ENCODE measurements around the gene RNFT2. TPM values are rescaled to one million over a fixed set of nuclear protein-coding genes. Genes with fewer than 3 reads are reported as not detected.

Gene RNFT2
- total RNA-seq, 2 donors from 2014 or later: 14.9 to 25.5 TPM

DNA sequence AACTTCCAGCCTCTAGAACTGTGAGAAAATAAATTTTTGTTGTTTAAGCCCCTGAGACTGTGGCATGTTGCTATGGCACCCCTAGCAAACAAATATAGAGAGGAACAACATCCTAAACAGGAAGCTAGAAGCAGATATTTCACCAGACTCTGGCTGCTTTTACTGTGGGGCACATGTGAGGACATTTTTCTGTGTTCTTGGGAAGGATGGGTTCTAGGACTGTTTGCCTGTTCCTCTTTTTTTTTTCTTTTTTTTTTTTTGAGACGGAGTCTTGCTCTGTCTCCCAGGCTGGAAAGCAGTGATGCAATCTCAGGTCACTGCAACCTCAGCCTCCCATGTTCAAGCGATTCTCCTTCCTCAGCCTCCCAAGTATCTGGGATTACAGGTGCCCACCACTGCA, 147.4 kb downstream of the RNFT2 start:
- no peak for DNase-seq (ENCODE audit: low spot score in 2 of 2)
- peaks cover 0 to 7% of the 10 kb centered on the region in 2 donors for H3K9me3 Mint-ChIP-seq
- H3K27ac Mint-ChIP-seq: no peak overlapping the region
- ATAC-seq: no peak
- peaks cover 0 to 8% of the 10 kb centered on the region in 2 donors for H3K36me3 Mint-ChIP-seq

DNA sequence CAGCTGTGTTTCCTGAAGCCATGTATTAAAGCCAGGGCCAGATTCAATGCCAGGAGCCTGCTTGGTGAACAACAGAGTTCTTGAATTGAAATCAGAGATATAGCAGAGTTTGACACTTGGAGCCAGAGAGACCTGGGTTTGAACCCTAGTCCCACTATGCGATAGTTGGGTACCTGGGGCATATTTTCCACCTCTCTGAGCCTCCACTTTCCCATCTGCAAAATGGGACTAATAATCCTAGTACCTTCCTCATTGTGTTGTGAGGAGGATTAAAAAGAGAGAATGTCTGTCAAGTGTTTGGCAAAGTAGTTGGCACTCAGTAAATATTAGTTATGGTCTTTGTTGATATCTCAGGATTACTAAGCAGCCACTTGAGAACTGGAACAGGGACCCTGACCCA, 149.1 kb downstream of the RNFT2 start:
- no peaks in the 10 kb centered on the region for H3K36me3 Mint-ChIP-seq
- H3K9me3 Mint-ChIP-seq: peaks cover 0 to 10% of the 10 kb centered on the region in 2 donors
- H3K27ac Mint-ChIP-seq: no peak overlapping the region

DNA sequence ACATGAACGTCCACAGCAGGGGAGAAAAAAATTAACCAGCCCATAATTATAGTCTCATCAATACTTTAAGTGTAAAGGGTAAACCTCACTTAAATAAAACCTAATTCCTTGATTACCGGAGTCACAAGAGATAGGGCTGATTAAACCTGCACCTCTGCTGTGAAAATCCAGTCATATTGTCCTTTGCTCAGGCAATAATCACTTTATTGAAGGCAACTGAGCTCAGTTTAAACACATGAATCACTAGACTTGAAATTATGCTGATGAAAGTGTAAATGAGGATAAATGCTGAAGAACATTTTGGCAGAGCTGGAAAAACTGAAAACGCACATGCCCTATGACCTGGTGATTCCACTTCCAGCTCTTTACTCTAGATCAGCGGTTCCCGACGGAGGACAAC, 149.8 kb downstream of the RNFT2 start:
- Mint-ChIP-seq H3K9me3 (peaks cover 0 to 10% of the 10 kb centered on the region in 2 donors), H3K27ac (no peak overlapping the region), H3K36me3 (no peaks in the 10 kb centered on the region)
- ATAC-seq (no peak), DNase-seq (ENCODE audit: low spot score in 2 of 2) (no peak)

More for the DNA sequence above, 149.1 kb downstream of the RNFT2 start:
- no peak for DNase-seq (ENCODE audit: low spot score in 2 of 2)
- ATAC-seq: no peak

DNA sequence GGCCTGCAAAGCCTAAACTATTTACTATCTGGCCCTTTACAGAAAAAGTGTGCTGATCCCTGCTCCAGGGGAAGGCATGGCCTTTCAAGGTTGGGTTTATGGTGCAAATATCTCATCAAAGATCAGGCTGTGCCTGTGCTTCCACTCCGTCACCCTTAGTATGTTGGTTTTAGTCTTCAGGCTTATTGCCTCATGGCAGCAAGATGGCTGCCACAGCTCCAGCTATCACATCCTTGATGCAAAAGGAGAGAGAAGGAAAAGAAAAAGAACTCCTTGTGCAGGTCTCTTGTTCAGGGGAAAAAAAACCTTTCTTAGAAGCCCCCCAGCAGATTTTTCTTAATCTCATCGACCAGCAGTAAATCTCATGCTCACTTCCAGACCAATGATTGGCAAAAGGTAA, 152.2 kb downstream of the RNFT2 start:
- H3K9me3 Mint-ChIP-seq: peaks cover 0 to 10% of the 10 kb centered on the region in 2 donors
- no peaks in the 10 kb centered on the region for H3K36me3 Mint-ChIP-seq
- ATAC-seq: no peak
- no peak for DNase-seq (ENCODE audit: low spot score in 2 of 2)
- H3K27ac Mint-ChIP-seq: no peak overlapping the region

DNA sequence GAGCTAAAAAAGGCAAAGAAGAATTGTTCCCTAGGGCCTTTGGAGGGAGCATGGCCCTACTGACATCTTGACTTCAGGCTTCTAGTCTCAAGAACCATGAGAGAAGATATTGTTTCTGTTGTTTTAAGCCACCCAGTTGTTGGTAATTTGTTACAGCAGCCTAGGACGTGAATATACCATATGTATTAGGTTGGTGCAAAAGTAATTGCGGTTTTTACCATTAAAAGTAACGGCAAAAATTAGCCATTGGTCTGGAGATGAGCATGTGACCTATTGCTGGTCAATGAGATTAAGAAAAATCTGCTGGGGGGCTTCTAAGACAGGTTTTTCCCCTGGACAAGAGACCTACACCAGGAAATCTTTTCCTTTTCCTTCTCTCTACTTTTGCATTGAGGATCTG, 152.9 kb downstream of the RNFT2 start:
- Mint-ChIP-seq H3K27ac (no peak overlapping the region), H3K9me3 (peaks cover 0 to 10% of the 10 kb centered on the region in 2 donors), H3K36me3 (no peaks in the 10 kb centered on the region)
- no peak for ATAC-seq
- no peak for DNase-seq (ENCODE audit: low spot score in 2 of 2)

DNA sequence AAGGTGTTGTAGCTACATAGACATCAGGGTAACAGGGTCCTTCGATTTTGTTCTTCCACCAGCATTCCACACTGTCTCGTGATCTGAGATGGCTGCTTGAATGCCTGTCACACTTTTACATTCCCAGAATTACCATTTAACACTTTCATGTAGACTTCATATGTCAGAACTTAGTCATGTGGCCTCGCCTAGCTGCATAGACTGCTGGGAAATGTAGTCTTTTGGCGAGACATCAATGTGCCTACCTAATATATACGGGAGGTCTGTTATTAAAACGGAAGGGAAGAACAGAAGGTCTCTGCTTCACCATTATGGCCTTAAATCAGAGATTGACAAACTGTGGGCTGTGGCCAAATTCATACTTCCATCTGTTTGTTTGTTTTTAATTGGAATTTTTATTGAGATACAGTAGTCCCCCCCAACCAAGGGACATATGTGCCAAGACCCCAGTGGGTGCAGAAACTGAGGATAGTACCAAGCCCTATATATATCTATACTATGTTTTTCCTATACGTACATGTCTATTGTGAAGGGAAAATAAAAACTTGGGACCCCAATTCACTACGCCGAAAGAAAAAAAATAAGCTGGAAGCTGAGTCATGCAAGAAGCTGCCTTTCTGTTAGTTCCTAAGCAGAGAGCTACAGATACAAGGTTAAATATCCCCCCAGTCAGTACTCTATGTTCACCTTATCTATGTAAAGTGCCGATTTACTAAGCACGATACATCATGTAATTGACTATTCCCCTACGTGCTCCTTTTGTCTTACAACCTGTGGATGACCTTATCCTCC, 154.4 kb downstream of the RNFT2 start:
- Mint-ChIP-seq H3K36me3 (no peaks in the 10 kb centered on the region), H3K9me3 (peaks cover 0 to 10% of the 10 kb centered on the region in 2 donors), H3K27ac (no peak overlapping the region)
- ATAC-seq (no peak), DNase-seq (ENCODE audit: low spot score in 2 of 2) (no peak)

DNA sequence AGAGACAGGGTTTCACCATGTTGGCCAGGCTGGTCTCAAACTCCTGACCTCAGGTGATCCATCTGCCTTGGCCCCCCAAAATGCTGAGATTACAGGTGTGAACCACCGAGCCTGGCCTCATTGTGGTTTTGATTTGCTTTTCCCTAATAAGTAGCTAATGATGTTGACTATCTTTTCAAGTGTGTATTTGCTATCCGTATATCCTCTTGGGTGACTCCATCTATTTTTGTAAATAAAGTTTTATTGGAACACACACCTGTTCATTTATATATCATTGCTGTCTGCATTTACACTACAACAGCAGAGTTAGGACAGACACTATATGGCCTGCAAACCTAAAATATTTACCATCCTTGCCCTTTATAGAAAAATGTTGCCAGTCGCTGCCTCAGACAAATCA, 156.8 kb downstream of the RNFT2 start:
- no peak for ATAC-seq
- no peak overlapping the region for H3K27ac Mint-ChIP-seq

DNA sequence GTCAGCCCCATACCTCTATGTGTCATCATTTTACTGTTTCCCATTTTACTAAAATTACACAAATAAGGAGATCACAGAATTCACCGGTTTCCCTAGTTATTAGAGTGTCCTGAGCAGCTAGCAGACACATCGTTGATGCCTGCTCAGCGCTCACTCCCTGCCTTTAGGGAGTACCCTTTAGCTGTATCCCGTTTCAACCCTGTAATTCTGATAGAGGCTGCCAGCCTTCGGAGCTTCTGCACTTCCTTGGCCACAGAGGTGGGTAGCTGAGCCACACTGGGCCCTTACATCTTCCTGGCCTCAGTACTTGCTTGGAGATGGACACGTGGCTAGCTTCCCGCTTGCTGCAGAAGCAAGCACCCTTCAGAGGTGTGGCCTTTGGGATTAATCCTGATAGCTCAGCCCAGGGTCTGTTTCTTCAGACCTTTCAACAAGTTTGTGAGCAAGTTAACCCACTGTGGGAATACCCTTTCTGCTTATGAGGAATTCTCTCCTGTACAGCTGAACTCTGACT, 158.4 kb downstream of the RNFT2 start:
- Mint-ChIP-seq H3K9me3 (no peaks in the 10 kb centered on the region), H3K36me3 (no peaks in the 10 kb centered on the region), H3K27ac (no peak overlapping the region)
- no peak for DNase-seq (ENCODE audit: low spot score in 2 of 2)
- ATAC-seq: no peak

More for the DNA sequence above, 156.8 kb downstream of the RNFT2 start:
- DNase-seq (ENCODE audit: low spot score in 2 of 2): no peak
- H3K9me3 Mint-ChIP-seq: peaks cover 0 to 9% of the 10 kb centered on the region in 2 donors
- no peaks in the 10 kb centered on the region for H3K36me3 Mint-ChIP-seq

DNA sequence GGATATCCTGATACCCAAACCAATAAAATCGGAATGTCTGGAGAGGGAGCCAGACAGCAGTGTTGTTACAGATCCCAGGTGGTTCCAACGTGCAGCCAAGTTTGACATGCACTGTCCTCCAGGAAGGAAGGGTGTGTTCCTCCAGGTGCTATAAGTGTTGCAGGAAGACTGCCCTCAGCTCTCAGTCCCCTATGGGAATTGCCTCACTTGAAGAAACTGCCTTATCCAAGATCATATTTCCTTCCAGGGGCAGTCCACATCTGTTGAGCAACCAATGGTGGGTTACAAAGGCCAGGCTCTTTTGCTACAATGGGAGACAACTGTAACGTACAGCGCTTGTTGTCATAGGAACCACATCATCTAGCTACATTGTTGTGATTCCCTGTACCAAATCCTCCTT, 159.4 kb downstream of the RNFT2 start:
- Mint-ChIP-seq H3K27ac (no peak overlapping the region), H3K9me3 (no peaks in the 10 kb centered on the region), H3K36me3 (no peaks in the 10 kb centered on the region)
- no peak for DNase-seq (ENCODE audit: low spot score in 2 of 2)
- ATAC-seq: no peak

DNA sequence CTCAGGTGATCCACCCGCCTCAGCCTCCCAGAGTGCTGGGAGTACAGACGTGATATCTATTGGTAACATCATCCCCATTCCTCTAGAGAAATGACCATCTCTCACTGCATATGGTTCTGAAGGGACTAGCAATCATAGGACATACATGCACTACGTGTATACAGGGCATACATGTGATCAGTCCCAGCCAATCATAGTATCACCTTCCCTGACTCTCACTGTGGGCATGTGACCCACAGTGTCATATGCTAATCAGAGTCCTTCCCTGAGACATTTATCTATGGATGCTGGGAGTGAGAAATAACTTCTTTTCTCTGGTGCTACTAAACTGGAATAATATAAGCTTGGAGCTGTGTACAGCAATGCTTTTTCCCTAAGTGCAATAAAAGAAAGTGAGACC, 160.6 kb downstream of the RNFT2 start:
- Mint-ChIP-seq H3K36me3 (no peaks in the 10 kb centered on the region), H3K9me3 (no peaks in the 10 kb centered on the region), H3K27ac (no peak overlapping the region)
- no peak for DNase-seq (ENCODE audit: low spot score in 2 of 2)
- ATAC-seq: no peak

DNA sequence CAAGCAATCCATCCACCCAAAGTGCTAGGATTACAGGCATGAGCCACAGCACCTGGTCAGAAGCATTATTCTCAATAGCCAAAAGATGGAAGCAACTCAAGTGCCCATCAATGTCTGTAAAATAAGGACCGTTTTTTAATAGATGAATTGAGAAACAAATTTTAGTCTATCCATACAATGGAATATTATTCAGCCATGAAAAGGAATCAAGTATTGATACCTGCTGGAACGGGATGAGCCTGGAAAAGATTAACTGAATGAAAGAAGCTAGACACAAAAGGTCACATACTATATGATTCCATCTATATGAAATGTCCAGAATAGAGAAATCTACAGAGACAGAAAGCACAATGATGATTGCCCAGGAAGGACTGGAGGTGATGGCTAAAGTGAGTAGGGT, 163.5 kb downstream of the RNFT2 start:
- DNase-seq (ENCODE audit: low spot score in 2 of 2): no peak
- ATAC-seq: no peak
- no peaks in the 10 kb centered on the region for H3K9me3 Mint-ChIP-seq

More for the DNA sequence above, 163.5 kb downstream of the RNFT2 start:
- H3K36me3 Mint-ChIP-seq: no peaks in the 10 kb centered on the region
- H3K27ac Mint-ChIP-seq: no peak overlapping the region

Other genes starting within 250 kb of the RNFT2 start
- gene MAP1LC3B2, start 178.9 kb upstream of the RNFT2 start, total RNA-seq: under 1 TPM in 1 of 2 donors, not detected in 1; 0.66 TPM
- gene SPRING1, start 246 bp upstream of the RNFT2 start, total RNA-seq: 10 to 100 TPM; 20.2 to 32.4 TPM
- not detected for gene HRK, start 143.1 kb downstream of the RNFT2 start, total RNA-seq
- gene FBXW8, start 172.6 kb downstream of the RNFT2 start, total RNA-seq: 1 to 10 TPM; 3.1 to 7.4 TPM